SJCRH30 (cell line): Measurements from ENCODE around the gene C12orf43. TPM values are rescaled to one million over a fixed set of nuclear protein-coding genes. Genes with fewer than 3 reads are reported as not detected.

Source experiments
- DNase-seq, 2 experiments: peaks; one replicate each; pipeline ENCODE4 v3.0.0-alpha.2; 2015 to 2020
- H3K27ac ChIP-seq: fragments of 250-450 bp; sonication (Bioruptor Pico); 2 replicates; pipeline ENCODE4 v1.5.1; 2020; ENCODE audit warnings: mild to moderate bottlenecking, moderate library complexity
- H3K27me3 ChIP-seq: fragments of 250-450 bp; sonication (Bioruptor Pico); 2 replicates; pipeline ENCODE4 v1.5.1; 2020; ENCODE audit warnings: mild to moderate bottlenecking, moderate library complexity
- H3K36me3 ChIP-seq: fragments of 250-450 bp; sonication (Bioruptor Pico); 2 replicates; pipeline ENCODE4 v1.5.1; 2020; ENCODE audit warnings: mild to moderate bottlenecking, moderate library complexity
- H3K4me1 ChIP-seq: fragments of 250-450 bp; sonication (Bioruptor Pico); 2 replicates; pipeline ENCODE4 v1.5.1; 2020; ENCODE audit warnings: mild to moderate bottlenecking, moderate library complexity
- H3K4me3 ChIP-seq: fragments of 250-450 bp; sonication (Bioruptor Pico); 2 replicates; pipeline ENCODE4 v1.5.1; 2020; ENCODE audit warnings: mild to moderate bottlenecking, moderate library complexity
- H3K9me3 ChIP-seq: fragments of 250-450 bp; sonication (Bioruptor Pico); replicated peaks from 2 replicates; pipeline ENCODE4 v1.5.1; 2020; ENCODE audit warnings: mild to moderate bottlenecking, moderate library complexity
- total RNA-seq: library from RNA; depleted of rRNA; stranded (reverse); fragments of >200 nt; shearing (Covaris generic); gene quantifications from 2 replicates; pipeline ENCODE4 v1.2.3, GENCODE V29; 2014

Gene C12orf43
- total RNA-seq, 1 experiment from 2014 or later, result 18.9 TPM

DNA sequence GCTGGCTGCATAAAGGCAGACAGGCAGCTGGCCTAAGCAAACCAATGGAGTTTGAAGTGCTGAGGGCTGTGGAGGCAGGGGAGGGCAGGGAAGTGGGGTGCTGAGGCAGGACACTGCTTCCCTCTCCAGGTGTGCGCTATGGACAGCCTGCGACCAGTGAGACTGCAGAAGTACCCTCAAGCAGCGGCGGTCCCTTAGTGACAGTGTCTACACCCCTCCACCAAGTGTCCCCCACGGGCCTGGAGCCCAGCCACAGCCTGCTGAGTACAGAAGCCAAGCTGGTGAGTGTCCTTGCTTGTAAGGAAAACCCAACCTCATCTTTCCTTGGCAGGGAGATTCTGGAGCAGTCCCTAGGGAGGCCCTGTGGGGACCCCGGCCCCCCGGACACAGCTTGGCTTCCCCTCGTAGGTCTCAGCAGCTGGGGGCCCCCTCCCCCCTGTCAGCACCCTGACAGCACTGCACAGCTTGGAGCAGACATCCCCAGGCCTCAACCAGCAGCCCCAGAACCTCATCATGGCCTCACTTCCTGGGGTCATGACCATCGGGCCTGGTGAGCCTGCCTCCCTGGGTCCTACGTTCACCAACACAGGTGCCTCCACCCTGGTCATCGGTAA lies 20.0 kb downstream of the C12orf43 start:
- no peaks in the 10 kb centered on the region for H3K4me1 ChIP-seq
- H3K4me3 ChIP-seq, result no peak overlapping the region
- DNase-seq, result no peak
- H3K27me3 ChIP-seq, result no peaks in the 10 kb centered on the region
- H3K36me3 ChIP-seq, result no peaks in the 10 kb centered on the region
- no peak overlapping the region for H3K27ac ChIP-seq
- H3K9me3 ChIP-seq, result no peaks in the 10 kb centered on the region

DNA sequence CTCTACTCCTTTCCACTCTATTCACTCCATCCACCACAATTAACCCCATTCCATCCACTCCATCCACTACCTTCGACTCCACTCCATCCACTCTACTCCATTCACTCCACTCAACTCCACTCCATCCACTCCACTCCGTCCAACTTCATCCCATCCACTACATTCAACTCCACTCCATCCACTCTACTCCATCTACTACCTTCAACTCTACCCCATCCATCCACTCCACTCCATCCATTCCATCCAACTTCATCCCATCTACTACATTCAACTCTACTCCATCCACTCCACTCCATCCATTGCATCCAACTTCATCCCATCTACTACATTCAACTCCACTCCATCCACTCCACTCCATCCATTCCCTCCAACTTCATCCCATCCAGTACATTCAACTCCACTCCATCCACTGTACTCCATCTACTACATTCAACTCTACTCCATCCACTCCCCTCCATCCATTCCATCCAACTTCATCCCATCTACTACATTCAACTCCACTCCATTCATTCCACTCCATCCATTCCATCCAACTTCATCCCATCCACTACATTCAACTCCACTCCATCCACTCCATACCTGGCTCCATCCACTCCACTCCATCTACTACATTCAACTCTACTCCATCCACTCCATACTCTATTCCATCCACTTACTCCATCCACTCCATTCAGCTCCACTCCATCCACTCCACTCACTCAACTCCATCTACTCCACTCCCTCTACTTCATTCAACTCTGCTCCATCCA lies 21.5 kb downstream of the C12orf43 start:
- H3K27ac ChIP-seq, result no peak overlapping the region
- no peaks in the 10 kb centered on the region for H3K9me3 ChIP-seq
- H3K27me3 ChIP-seq, result no peaks in the 10 kb centered on the region
- DNase-seq, result no peak
- H3K4me3 ChIP-seq, result no peak overlapping the region
- H3K4me1 ChIP-seq, result no peaks in the 10 kb centered on the region
- H3K36me3 ChIP-seq, result no peaks in the 10 kb centered on the region

DNA sequence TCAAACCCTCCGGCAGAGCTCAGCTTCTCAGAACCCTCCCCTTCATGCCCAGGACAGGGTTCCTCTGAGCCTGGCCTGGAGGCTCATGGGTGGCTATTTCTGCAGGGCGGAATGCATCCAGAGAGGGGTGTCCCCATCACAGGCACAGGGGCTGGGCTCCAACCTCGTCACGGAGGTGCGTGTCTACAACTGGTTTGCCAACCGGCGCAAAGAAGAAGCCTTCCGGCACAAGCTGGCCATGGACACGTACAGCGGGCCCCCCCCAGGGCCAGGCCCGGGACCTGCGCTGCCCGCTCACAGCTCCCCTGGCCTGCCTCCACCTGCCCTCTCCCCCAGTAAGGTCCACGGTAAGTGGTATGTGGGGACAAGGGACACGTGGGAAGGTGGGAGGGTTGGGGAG lies 22.2 kb downstream of the C12orf43 start:
- H3K27ac ChIP-seq, result no peak overlapping the region
- no peak for DNase-seq
- H3K4me3 ChIP-seq, result no peak overlapping the region
- H3K9me3 ChIP-seq, result no peaks in the 10 kb centered on the region
- H3K27me3 ChIP-seq, result no peaks in the 10 kb centered on the region
- H3K4me1 ChIP-seq, result no peaks in the 10 kb centered on the region
- H3K36me3 ChIP-seq, result no peaks in the 10 kb centered on the region

DNA sequence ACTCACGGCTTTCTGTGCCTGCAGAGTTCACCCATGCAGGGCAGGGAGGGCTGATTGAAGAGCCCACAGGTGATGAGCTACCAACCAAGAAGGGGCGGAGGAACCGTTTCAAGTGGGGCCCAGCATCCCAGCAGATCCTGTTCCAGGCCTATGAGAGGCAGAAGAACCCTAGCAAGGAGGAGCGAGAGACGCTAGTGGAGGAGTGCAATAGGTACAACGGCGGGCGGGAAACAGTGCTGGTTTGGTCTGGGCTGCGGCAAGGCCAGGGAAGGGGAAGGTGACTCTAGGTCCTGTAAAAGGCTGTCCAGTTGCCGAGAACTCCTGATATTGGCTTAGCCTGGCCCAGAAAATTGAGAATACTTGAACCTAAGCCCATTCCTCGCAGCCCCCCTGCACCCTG lies 22.8 kb downstream of the C12orf43 start:
- H3K4me1 ChIP-seq, result no peaks in the 10 kb centered on the region
- no peak overlapping the region for H3K4me3 ChIP-seq
- no peaks in the 10 kb centered on the region for H3K9me3 ChIP-seq
- H3K27ac ChIP-seq, result no peak overlapping the region
- no peaks in the 10 kb centered on the region for H3K36me3 ChIP-seq
- DNase-seq, result no peak
- H3K27me3 ChIP-seq, result no peaks in the 10 kb centered on the region

DNA sequence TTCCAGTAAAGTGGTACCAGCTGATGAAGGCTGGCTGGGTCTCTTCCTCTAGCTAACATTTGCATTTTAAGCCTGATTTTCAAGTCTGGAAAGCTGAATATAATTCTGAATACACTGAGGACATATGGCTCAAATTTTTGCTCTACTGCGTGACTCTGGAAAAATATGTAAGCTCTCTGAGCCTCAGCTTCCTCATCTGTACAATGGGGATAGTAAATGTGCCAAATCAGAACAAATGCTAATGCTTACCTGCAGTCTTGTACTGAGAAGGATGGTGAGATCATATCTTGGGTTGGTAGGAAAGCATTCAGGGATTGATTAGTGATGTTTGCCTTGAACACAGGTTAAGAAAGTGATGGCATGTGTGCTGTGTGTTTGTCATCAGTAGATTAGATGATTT lies 23.3 kb downstream of the C12orf43 start:
- Histone ChIP-seq H3K27ac (no peak overlapping the region), H3K4me1 (no peaks in the 10 kb centered on the region), H3K9me3 (no peaks in the 10 kb centered on the region), H3K27me3 (no peaks in the 10 kb centered on the region), H3K36me3 (no peaks in the 10 kb centered on the region), H3K4me3 (no peak overlapping the region)
- no peak for DNase-seq

DNA sequence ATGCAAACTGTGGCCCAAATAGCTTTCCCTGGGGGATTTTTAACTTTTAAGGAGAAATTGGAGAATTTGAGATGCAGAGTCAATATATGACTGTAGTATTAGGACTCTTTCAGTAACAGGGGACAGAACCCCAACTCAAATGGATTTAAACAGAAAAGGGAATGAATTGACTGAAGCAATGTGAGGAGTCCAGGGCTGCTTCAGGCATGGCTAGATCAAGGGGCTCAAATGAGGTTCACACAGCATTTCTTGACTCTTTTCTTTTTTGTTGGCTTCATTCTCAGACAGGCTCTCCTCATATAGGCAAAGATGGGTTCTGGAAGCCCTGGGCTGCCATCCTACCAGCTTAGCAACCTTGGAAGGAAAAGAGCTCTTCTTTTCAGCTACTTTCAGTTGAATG lies 24.3 kb downstream of the C12orf43 start:
- no peak overlapping the region for H3K27ac ChIP-seq
- no peaks in the 10 kb centered on the region for H3K9me3 ChIP-seq
- H3K4me3 ChIP-seq, result no peak overlapping the region
- no peak for DNase-seq
- no peaks in the 10 kb centered on the region for H3K36me3 ChIP-seq
- no peaks in the 10 kb centered on the region for H3K27me3 ChIP-seq
- no peaks in the 10 kb centered on the region for H3K4me1 ChIP-seq

DNA sequence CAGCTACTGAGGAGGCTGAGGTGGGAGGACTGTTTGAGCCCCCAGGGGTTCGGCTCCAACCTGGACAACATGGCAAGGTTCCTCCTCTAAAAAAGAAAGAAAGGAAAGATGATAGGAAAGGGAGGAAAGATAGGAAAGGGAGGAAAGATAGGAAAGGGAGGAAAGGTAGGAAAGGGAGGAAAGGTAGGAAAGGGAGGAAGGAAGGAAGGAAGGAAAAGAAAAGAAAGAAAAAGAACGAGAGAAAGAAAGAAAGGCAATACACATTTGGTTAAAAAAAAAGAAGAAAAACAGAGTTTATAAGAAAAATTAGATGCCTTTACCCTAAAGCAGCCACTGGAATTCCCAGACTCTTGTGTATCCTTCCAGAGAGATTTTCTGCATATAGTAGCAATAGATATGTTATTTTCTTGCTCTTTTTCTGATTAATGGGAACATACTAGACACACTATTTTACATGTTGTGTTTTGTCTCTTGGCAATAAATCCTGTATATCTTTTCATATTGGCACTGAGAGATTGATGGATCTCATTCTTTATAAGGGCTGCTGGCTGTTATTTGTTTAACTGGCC lies 25.7 kb downstream of the C12orf43 start:
- Histone ChIP-seq H3K27ac (no peak overlapping the region), H3K4me3 (no peak overlapping the region), H3K9me3 (no peaks in the 10 kb centered on the region), H3K4me1 (no peaks in the 10 kb centered on the region), H3K27me3 (no peaks in the 10 kb centered on the region), H3K36me3 (no peaks in the 10 kb centered on the region)
- DNase-seq, result no peak

DNA sequence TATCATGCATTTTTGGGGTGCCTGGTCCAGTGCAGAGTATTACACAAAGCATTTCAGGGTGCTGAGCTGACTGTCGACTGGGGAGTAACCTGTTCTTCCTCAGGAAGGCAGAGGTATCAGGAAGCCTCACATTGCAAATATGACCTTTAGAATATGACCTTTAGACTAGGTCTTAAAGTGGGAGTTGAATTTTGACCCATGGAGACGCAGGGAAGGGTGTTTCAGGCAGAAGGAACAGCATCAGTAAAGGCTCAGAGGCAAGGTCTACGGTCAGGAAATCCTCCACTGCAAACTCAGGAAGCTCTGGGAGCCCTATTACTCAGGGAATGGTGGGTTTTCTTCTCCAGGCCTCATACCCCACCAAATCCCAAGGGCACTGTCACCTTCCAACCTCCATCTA lies 26.6 kb downstream of the C12orf43 start:
- Histone ChIP-seq H3K4me1 (no peaks in the 10 kb centered on the region), H3K4me3 (no peak overlapping the region), H3K36me3 (no peaks in the 10 kb centered on the region), H3K27ac (no peak overlapping the region), H3K9me3 (no peaks in the 10 kb centered on the region), H3K27me3 (no peaks in the 10 kb centered on the region)
- DNase-seq, result no peak

DNA sequence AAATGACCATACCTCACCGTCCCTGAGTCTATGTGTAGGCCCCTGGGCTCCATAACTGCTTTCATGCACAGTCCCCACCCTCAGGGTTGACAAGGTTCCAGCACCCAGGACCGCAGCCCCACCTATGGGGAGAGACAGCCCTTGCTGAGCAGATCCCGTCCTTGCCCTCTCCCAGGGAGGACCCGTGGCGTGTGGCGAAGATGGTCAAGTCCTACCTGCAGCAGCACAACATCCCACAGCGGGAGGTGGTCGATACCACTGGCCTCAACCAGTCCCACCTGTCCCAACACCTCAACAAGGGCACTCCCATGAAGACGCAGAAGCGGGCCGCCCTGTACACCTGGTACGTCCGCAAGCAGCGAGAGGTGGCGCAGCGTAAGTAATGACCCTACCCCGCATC lies 27.6 kb downstream of the C12orf43 start:
- no peaks in the 10 kb centered on the region for H3K27me3 ChIP-seq
- no peak overlapping the region for H3K27ac ChIP-seq
- H3K9me3 ChIP-seq, result no peaks in the 10 kb centered on the region
- no peak overlapping the region for H3K4me3 ChIP-seq
- no peaks in the 10 kb centered on the region for H3K36me3 ChIP-seq
- DNase-seq, result no peak
- H3K4me1 ChIP-seq, result no peaks in the 10 kb centered on the region

DNA sequence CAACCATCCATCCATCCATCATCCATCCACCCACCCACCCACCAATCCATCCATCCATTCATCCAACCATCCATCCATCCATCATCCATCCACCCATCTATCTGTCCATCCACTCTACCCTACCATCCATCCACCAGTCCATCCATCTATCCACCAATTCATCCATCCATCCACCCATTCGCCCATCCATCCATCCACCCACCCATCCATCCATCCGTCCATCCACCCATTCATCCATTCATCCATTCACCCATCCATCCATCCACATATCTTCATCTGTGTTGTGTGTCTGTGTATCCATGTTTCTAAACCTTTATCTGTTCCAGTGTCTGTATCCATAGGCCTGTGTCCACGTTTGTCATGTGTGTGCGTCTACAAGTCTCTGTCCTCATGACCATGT lies 28.1 kb downstream of the C12orf43 start:
- Histone ChIP-seq H3K36me3 (no peaks in the 10 kb centered on the region), H3K4me3 (no peak overlapping the region), H3K9me3 (no peaks in the 10 kb centered on the region), H3K27me3 (no peaks in the 10 kb centered on the region), H3K4me1 (no peaks in the 10 kb centered on the region), H3K27ac (no peak overlapping the region)
- DNase-seq, result no peak

DNA sequence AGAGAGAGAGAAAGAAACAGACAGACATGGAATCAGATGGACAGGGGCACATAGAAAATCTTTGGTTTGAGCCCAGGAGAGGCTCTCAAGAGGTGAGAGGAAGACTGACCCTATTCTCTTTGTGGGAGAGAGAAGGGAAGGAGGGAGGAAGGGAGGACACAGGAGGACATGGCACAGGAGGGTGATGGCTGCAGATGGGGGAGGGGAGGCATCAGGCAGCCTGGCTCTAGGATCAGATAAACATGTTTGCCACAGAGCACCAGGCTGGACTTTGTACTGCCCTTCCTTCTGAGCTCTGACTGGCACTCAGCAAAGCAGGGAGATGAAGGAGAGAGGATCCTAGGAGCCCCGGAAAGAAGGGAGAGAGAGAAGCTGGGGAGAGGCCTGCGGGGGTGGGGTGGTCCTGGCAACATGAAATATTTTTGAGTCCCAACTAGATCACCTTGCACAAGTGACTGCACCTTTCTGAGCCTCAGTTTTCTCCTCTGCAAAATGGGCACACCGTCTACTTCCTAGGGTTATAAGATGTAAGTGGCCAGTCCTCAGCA lies 31.9 kb downstream of the C12orf43 start:
- H3K27ac ChIP-seq, result no peak overlapping the region
- H3K4me3 ChIP-seq, result no peak overlapping the region
- H3K4me1 ChIP-seq, result no peaks in the 10 kb centered on the region
- H3K27me3 ChIP-seq, result no peaks in the 10 kb centered on the region
- no peaks in the 10 kb centered on the region for H3K36me3 ChIP-seq
- H3K9me3 ChIP-seq, result no peaks in the 10 kb centered on the region
- DNase-seq, result no peak

DNA sequence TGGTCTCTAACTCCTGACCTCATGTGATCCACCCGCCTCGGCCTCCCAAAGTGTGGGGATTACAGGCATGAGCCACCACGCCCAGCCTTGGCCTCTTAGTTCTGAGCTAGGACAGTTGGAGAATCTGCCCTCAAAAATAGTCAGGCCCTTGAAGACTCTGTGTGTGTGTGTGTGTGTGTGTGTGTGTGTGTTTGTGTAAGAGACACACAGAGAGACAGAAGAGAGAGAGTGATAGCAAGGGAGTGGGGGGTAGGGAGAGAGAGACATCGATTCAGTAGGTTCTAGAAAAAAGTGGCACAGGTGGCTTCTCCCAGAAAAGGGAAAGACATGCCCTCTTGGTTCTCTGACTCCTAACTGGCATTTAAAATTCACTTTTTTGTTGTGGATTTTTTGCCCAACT lies 32.5 kb downstream of the C12orf43 start:
- DNase-seq, result no peak
- Histone ChIP-seq H3K36me3 (no peaks in the 10 kb centered on the region), H3K9me3 (no peaks in the 10 kb centered on the region), H3K27ac (no peak overlapping the region), H3K4me1 (no peaks in the 10 kb centered on the region), H3K4me3 (no peak overlapping the region), H3K27me3 (no peaks in the 10 kb centered on the region)

DNA sequence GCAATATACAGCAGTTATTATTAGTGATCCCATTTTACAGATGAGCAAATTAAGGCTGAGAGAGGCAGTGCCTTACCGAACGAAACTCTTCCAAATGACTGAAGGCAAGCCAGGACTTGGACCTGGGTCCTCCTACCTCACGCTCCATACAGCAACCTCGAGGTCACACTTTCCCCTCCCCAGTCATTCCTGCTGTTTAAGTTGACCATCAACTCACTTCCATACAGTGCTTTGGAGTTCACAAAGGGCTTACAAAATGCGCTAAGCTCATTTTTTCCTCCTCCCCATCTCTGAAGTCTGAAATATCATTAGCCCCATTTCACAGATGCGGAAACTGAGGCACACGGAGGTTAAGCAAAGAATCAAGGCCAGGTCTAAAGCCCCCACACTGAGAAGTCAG lies 33.6 kb downstream of the C12orf43 start:
- Histone ChIP-seq H3K4me1 (no peaks in the 10 kb centered on the region), H3K27me3 (0 out of 2 replicates have a peak, but pooled peaks cover 3% of the 10 kb centered on the region), H3K9me3 (no peaks in the 10 kb centered on the region), H3K4me3 (no peak overlapping the region), H3K27ac (no peak overlapping the region), H3K36me3 (no peaks in the 10 kb centered on the region)
- no peak for DNase-seq

DNA sequence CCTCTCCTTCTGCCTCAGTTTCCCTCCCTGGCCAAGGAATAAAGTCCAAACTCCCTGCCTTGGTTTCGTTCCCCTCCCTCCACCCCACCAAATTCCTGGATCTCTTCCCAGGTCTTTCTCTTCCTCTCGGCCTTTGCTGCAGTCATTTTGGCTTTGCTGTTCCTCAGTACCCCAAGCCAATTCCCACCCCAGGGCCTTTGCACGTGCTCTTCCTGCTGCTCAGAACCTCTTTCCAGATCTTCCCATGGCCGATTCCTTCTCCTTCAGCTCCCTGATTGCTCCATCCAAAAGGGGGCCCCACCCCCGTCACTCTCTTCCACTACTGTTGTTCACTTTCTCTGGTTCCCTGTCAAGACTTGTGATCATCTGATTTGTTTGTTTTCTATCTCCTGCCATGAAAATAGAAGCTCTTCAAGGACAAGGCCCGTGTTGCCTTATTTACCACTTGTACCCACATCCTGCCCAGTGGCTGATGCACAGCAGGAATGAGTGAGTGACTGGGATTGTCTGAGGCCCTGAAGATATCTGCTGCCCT lies 34.8 kb downstream of the C12orf43 start:
- H3K4me3 ChIP-seq, result no peak overlapping the region
- 0 out of 2 replicates have a peak, but pooled peaks cover 3% of the 10 kb centered on the region for H3K27me3 ChIP-seq
- no peaks in the 10 kb centered on the region for H3K9me3 ChIP-seq
- H3K4me1 ChIP-seq, result no peaks in the 10 kb centered on the region
- no peaks in the 10 kb centered on the region for H3K36me3 ChIP-seq
- H3K27ac ChIP-seq, result no peak overlapping the region
- no peak for DNase-seq

DNA sequence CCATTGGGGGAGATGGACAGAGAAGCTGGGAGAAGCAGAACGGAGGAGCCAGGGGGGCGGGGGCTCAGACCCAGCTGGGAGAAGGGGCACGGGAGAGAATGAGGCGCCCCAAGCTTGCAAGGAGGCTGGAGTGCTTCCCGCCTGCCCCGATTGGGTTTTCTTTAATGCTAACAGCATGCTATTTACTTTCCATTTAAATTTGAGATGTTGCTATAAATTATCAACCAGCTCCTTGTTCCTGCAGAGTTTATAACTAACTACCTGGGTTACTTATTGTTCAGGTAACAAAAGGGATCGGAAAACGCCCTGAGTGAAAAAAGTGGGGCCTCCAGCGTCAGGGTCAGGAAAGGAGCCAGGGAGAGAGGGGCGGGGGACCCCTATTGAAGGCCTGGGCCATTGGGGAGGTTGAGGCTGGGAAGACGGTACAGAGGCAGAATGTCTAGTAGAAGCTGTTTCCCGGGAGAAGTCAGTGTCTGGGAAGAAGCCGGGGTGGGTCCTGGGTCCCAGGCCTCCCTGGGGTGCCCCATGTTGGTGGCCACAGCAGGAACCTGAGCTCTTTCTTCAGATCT lies 35.4 kb downstream of the C12orf43 start:
- H3K36me3 ChIP-seq, result no peaks in the 10 kb centered on the region
- DNase-seq, result no peak
- H3K4me3 ChIP-seq, result no peak overlapping the region
- no peaks in the 10 kb centered on the region for H3K4me1 ChIP-seq
- no peak overlapping the region for H3K27ac ChIP-seq
- H3K9me3 ChIP-seq, result no peaks in the 10 kb centered on the region
- H3K27me3 ChIP-seq, result 0 out of 2 replicates have a peak, but pooled peaks cover 3% of the 10 kb centered on the region
